Esophagus muscularis mucosa (tissue), 4 donors: ENCODE data around the gene YY1.

Experiments
- EP300 ChIP-seq: sonication (generic); formaldehyde crosslinking; IDR thresholded peaks from one replicate; pipeline ENCODE4 v1.6.1; 2017; ENCODE audit warnings: antibody characterized with exemption
- POLR2A ChIP-seq: fragments of 450-650 bp; IDR thresholded peaks from one replicate; pipeline ENCODE4 v1.6.1; 2017; ENCODE audit warnings: antibody characterized with exemption, moderate library complexity, mild to moderate bottlenecking, low read depth
- POLR2AphosphoS5 ChIP-seq, 2 donors: sonication (generic); formaldehyde crosslinking; IDR thresholded peaks; one replicate each; pipeline ENCODE4 v1.6.1; 2017; ENCODE audit warnings: antibody characterized with exemption in 2 of 2
- TF ChIP-seq, protein P1 (sequence below), 3 experiments: fragments of 200-600 bp in 2 of 3; fragments of 450-650 bp in 1 of 3; sonication (generic) in 2 of 3; IDR thresholded peaks; one replicate each; pipeline ENCODE4 v1.5.1; 2017 to 2019; ENCODE audit warnings: antibody characterized with exemption in 3 of 3, mild to moderate bottlenecking in 2 of 3, moderate library complexity in 1 of 3

DNA sequence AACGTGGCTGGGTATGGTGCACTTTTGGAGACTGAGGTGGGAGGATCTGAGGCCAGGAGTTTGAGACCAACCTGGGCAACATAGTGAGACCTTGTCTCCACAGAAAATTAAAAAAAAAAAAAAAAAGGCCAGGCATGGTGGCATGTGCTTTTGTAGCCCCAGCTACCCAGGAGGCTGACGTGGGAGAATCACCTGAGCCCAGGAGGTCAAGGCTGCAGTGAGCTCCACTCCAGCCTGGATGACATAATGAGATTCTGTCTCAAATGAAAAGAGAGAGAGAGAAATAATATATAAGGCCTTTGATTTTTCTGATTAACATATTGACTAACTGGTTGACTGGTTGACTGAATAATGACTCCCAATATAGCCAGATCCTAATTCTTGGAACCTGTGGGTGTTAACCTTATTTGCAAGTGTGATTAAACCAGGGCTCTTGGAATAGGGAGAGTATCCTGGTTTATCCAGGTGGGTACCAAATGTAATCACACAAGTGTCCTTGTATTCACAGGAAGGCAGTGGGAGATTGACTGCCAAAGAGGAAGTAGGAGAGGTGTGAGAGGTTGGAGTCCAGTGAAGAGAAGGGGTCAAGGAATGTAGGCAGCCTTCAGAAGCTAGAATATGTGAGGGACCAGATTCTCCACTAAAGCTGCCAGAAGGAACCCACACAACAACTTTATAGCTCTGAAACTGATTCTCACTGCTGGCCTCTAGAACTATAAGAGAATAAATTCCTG, 12.0 kb downstream of the YY1 start:
- TF ChIP-seq POLR2AphosphoS5 (IDR thresholded peaks at IDR 0.05) (no peak), POLR2A (no peak), EP300 (no peak)
- TF ChIP-seq, protein P1, sequence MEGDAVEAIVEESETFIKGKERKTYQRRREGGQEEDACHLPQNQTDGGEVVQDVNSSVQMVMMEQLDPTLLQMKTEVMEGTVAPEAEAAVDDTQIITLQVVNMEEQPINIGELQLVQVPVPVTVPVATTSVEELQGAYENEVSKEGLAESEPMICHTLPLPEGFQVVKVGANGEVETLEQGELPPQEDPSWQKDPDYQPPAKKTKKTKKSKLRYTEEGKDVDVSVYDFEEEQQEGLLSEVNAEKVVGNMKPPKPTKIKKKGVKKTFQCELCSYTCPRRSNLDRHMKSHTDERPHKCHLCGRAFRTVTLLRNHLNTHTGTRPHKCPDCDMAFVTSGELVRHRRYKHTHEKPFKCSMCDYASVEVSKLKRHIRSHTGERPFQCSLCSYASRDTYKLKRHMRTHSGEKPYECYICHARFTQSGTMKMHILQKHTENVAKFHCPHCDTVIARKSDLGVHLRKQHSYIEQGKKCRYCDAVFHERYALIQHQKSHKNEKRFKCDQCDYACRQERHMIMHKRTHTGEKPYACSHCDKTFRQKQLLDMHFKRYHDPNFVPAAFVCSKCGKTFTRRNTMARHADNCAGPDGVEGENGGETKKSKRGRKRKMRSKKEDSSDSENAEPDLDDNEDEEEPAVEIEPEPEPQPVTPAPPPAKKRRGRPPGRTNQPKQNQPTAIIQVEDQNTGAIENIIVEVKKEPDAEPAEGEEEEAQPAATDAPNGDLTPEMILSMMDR (IDR thresholded peaks at IDR 0.05), result no peak
